ENCODE data around the gene ANTXR2. TPM values are rescaled to one million over a fixed set of nuclear protein-coding genes. Genes with fewer than 3 reads are reported as not detected.
A peak's percentile ranks its signal among the peaks of the same experiment; 100 is the strongest.

Gene ANTXR2
- total RNA-seq, 2 experiments from 2014 or later = 3.0 to 3.6 TPM

- peak; percentile 70 for ATAC-seq
- no peak overlapping the region for H3K4me3 Mint-ChIP-seq
- ChIA-PET CTCF (interaction anchor here (1.1 to 2.8 kb wide), 7 partner anchors 9 to 138 kb away, joined by 3 to 11 read pairs (median 4); no protein-coding TSS in a partner anchor), POLR2A (interaction anchor here (0.7 to 1.0 kb wide), 4 partner anchors 49 to 70 kb away, joined by 3 read pairs; no protein-coding TSS in a partner anchor)
- intact Hi-C loops (cut with micrococcal nuclease) = no loop called here
- H3K4me1 Mint-ChIP-seq (ENCODE audit: low read depth) = peaks cover 55% of the 10 kb centered on the region
- peak; percentile 39 for DNase-seq
- no peaks in the 10 kb centered on the region for H3K36me3 Mint-ChIP-seq (ENCODE audit: low read depth)
- no peaks in the 10 kb centered on the region for H3K27me3 Mint-ChIP-seq
- H3K9me3 Mint-ChIP-seq = no peaks in the 10 kb centered on the region
- H3K27ac Mint-ChIP-seq = no peak overlapping the region
- no peak for TF ChIP-seq CTCF (IDR thresholded peaks at IDR 0.05)
Measured at GRCh38 chr4:80077639-80078038, 4.6 kb upstream of the ANTXR2 start.

GRCh38 chr4:80076681-80077080 lies 3.7 kb upstream of the ANTXR2 start:
- TF ChIP-seq CTCF (IDR thresholded peaks at IDR 0.05) = no peak
- Mint-ChIP-seq H3K27ac (no peak overlapping the region), H3K36me3 (ENCODE audit: low read depth) (no peaks in the 10 kb centered on the region), H3K4me1 (ENCODE audit: low read depth) (peaks cover 59% of the 10 kb centered on the region), H3K27me3 (no peaks in the 10 kb centered on the region), H3K4me3 (no peak overlapping the region), H3K9me3 (no peaks in the 10 kb centered on the region)
- ChIA-PET POLR2A (no interaction called here), CTCF (interaction anchor here (1.1 to 1.8 kb wide), 2 partner anchors 8 to 106 kb away, joined by 4 read pairs; no protein-coding TSS in a partner anchor)
- DNase-seq = no peak
- ATAC-seq = no peak
- intact Hi-C loops (cut with micrococcal nuclease) = no loop called here

- ChIA-PET POLR2A (no interaction called here), CTCF (no interaction called here)
- H3K27ac Mint-ChIP-seq = no peak overlapping the region
- H3K4me3 Mint-ChIP-seq = no peak overlapping the region
- intact Hi-C loops (cut with micrococcal nuclease) = no loop called here
- no peak for TF ChIP-seq CTCF (IDR thresholded peaks at IDR 0.05)
- peaks cover 61% of the 10 kb centered on the region for H3K4me1 Mint-ChIP-seq (ENCODE audit: low read depth)
- no peak for DNase-seq
- ATAC-seq = no peak
- H3K36me3 Mint-ChIP-seq (ENCODE audit: low read depth) = peaks cover 2% of the 10 kb centered on the region
- no peaks in the 10 kb centered on the region for H3K27me3 Mint-ChIP-seq
- H3K9me3 Mint-ChIP-seq = no peaks in the 10 kb centered on the region
Measured at GRCh38 chr4:80075995-80076675, 3.1 kb upstream of the ANTXR2 start.

- ATAC-seq = no peak
- no peaks in the 10 kb centered on the region for H3K9me3 Mint-ChIP-seq
- POLR2A ChIA-PET = interaction anchor here (1.3 kb wide), 1 partner anchor 105 kb away, joined by 3 read pairs; no protein-coding TSS in a partner anchor
- H3K27ac Mint-ChIP-seq = no peak overlapping the region
- H3K4me3 Mint-ChIP-seq = no peak overlapping the region
- H3K27me3 Mint-ChIP-seq = no peaks in the 10 kb centered on the region
- peaks cover 75% of the 10 kb centered on the region for H3K4me1 Mint-ChIP-seq (ENCODE audit: low read depth)
- no peak for DNase-seq
- no peak for TF ChIP-seq CTCF (IDR thresholded peaks at IDR 0.05)
- intact Hi-C loops (cut with micrococcal nuclease) = loop anchor here (5.0 kb wide), 2 partner anchors 53 to 67 kb away; no protein-coding TSS in a partner anchor
- peaks cover 5% of the 10 kb centered on the region for H3K36me3 Mint-ChIP-seq (ENCODE audit: low read depth)
- CTCF ChIA-PET = interaction anchor here (0.6 to 0.9 kb wide), 2 partner anchors 52 to 88 kb away, joined by 3 to 5 read pairs; no protein-coding TSS in a partner anchor
Measured at GRCh38 chr4:80074651-80075050, 1.6 kb upstream of the ANTXR2 start.

GRCh38 chr4:80074069-80074468 lies 1.0 kb upstream of the ANTXR2 start:
- CTCF ChIA-PET = interaction anchor here (0.9 to 3.4 kb wide), 4 partner anchors 18 to 110 kb away, joined by 3 to 25 read pairs (median 5); no protein-coding TSS in a partner anchor
- Mint-ChIP-seq H3K9me3 (no peaks in the 10 kb centered on the region), H3K27ac (no peak overlapping the region), H3K36me3 (ENCODE audit: low read depth) (peaks cover 5% of the 10 kb centered on the region), H3K4me3 (no peak overlapping the region), H3K27me3 (no peaks in the 10 kb centered on the region), H3K4me1 (ENCODE audit: low read depth) (peaks cover 80% of the 10 kb centered on the region)
- intact Hi-C loops (cut with micrococcal nuclease) = loop anchor here (5.0 kb wide), 2 partner anchors 53 to 67 kb away; no protein-coding TSS in a partner anchor
- ATAC-seq (no peak), DNase-seq (no peak)
- POLR2A ChIA-PET = interaction anchor here (0.7 to 1.8 kb wide), 4 partner anchors 16 to 117 kb away, joined by 3 to 7 read pairs (median 4); no protein-coding TSS in a partner anchor
- TF ChIP-seq CTCF (IDR thresholded peaks at IDR 0.05) = no peak

Measured in activated CD8-positive, alpha-beta T cell treated with anti-CD3 and anti-CD28 coated beads for 36 hours (primary cell).